ENCODE results near the gene MCUR1.

- TF ChIP-seq PKNOX1 (IDR thresholded peaks at IDR 0.05) (no peak), CTBP1 (IDR thresholded peaks at IDR 0.05; ENCODE audit: borderline replicate concordance) (no peak), ELF4 (IDR thresholded peaks at IDR 0.05) (no peak), FOXM1 (IDR thresholded peaks at IDR 0.05; ENCODE audit: borderline replicate concordance) (no peak)
These were observed 33.1 kb upstream of the MCUR1 start for GRCh38 chr6:13847326-13848050.
